GM21390 (cell line): ENCODE results near the gene TFRC.
"Not testable (repeated sequence)": the region's sequence is repeated elsewhere in the genome, so short reads cannot be mapped to it uniquely, and the experiment has no call there.

Experiments used
- ATAC-seq: cut with Tn5 transposase; IDR thresholded peaks from one replicate; pipeline ENCODE4 v1.9.1; 2021; ENCODE audit not compliant: unreplicated experiment

The TFRC gene

DNA sequence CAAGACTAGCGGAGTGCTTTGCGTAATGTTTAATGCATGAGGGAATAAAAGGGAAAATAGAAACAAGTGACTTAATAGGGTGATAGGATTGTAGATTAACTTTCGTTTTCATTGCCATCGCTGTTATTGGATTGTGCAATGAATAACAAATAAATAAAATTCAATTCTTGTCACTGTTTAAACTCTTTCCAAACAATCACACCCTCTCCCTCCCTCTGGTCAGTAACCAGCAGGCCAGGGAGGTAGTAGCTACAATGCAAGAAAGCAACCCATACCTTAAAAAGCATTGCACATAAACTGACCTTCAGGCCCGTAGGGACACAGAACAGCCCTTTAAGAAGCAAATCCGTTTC is 705 bp upstream of the TFRC start:
- no peak for ATAC-seq

DNA sequence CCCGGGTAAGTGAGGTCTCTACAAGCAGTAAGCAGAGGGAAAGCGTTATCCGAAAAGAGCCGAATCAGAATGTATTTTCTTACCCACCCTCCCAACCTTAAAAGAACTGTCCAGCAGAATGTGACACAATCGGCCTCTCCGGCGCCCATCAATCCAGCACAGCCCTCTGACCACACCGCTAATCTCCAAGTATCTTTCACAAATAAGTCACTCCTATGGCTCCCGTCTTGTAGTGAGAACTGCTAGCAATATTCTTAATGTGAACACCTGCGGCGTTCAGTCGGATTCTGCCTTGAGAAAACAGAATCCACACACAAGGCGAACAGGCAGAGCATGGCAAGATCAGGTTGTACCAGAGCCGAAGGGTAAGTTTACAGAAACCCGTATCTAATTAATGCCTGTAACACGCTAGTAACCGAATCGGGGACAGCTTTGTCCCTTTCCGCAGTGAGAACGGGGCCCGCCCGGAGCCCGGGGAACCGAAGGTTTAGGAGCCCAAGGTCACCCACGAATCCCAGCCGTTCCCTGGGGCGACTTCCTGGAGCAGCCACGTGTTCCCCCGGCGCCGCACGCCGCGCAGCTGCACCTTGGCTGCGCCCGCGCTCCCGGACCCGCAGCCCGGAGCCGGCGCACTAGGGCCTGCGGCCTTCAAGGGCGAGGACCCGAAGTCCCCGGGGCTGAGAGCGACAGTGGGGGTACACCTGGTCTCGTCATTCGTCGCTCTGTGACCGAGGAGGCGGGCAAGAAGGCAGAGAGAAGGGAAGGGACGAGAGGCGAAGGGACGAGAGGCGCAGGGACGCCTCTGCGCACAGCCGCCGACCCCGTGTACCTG is 672 bp downstream of the TFRC start:
- peak; percentile 35 for ATAC-seq

DNA sequence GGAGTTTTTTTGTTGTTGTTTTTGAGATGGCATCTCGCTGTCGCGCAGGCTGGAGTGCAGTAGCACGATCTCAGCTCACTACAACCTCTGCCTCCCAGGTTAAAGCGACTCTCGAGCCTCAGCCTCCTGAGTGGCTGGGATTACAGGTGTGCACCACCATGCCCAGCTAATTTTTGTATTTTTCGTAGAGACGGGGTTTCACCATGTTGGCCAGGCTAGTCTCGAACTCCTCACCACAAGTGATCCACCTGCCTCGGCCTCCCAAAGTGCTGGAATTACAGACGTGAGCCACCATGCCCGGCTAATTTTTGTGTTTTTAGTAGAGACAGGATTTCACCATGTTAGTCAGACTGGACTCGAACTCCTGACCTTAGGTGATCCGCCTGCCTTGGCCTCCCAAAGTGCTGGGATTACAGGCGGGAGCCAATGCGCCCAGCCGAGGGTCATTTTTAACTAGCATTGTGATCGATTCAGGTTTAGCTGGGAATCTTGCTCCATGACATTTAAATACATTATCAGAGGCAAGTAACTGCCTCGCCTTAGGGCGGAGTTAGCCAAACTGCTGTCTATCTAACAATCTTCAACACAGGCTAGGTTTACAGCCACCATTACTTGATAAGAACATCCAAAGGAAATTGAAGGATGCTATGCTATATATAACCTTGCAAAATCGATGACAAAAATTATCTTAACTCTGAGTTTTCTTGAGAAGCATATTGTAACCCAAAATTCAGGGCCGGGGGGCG is 1.6 kb downstream of the TFRC start:
- ATAC-seq, result not testable (repeated sequence)

DNA sequence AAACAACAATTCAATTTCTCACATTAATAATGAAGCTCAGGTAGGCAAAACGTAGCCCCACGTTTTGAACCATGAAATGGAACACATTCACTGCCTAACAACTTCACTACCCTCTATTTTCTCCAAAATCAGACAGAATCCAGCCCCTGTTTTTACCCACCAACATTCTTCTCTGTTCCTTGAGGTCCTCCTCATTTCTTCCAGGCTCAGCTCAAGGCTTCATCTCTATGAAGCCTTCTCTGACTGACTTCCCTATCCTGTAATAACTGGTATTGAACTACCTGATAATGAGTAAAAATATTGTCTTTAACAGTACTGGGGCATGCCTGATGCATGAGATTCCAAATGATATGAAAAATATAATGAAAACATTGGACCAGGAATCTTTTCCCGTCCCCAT is 2.2 kb downstream of the TFRC start:
- no peak for ATAC-seq

DNA sequence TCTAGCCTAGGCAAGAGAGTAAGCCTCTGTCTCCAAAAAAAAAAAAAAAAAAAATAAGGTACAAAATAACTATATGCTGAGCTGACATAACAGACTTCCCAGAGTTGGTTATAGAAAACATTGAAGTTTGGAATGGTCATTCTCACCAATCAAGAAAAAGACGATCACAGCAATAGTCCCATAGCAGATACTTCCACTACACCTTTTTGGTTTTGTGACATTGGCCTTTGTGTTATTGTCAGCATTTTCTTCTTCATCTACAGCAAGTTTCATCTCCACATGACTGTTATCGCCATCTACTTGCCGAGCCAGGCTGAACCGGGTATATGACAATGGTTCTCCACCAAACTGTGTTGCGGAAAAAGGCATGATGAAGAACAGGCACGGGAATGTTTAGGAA is 6.9 kb downstream of the TFRC start:
- ATAC-seq, result no peak

DNA sequence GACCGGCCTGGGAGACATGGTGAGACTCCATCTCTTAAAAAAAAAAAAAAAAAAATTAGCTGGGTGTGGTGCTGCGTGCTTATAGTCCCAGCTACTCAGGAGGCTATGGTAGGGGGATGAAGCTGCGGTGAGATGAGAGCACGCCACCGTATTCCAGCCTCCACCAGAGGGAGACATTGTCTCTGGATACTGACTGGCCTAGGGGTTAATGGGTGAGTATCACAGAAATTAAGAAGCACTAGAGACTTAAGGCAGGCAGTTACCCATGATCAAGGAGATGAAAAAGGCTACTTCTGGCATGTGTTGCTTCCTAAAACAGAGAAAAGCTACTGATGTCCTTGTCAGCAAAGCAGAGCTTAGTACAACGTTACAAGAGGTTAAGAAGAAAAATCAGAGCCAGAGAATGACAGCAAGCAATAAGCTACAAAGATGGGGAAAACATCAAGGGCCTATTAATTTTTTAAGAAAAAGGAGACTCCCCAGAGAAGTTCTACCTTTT is 8.6 kb downstream of the TFRC start:
- ATAC-seq, result no peak

DNA sequence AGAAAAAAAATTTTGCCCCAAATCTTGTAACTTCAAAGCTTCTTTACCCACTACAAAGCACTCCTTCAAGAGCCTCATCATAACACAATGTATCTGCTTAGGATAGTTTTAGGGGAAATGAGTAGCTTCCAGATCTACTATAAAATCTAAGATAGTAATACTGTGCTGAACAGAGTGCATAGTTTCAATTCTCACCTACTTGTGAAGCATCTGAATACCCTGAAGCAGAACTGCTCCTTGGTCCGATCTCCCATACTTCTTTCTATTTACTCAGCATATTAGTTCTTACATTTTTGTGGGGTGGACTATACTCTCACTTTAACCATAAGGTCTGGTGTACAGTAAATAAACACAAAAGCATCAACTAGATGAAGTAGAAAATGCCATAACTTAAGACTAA is 9.6 kb downstream of the TFRC start:
- no peak for ATAC-seq

DNA sequence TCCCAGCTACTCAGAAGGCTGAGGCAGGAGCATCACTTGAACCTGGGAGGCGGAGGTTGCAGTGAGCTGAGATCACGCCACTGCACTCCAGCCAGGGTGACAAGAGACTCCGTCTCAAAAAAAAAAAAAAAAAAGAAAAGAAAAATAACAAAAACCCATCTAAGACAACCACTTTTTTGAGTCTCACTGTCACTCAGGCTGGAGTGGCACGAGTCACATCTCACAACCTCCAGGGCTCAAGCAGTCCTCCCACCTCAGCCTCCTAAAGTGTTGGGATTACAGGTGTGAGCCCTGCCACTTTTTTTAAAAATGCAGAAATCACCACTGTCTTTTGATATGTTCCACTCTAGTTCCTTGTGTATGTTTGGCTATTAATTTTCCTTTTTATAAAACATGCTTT is 13.1 kb downstream of the TFRC start:
- ATAC-seq, result not testable (repeated sequence)

DNA sequence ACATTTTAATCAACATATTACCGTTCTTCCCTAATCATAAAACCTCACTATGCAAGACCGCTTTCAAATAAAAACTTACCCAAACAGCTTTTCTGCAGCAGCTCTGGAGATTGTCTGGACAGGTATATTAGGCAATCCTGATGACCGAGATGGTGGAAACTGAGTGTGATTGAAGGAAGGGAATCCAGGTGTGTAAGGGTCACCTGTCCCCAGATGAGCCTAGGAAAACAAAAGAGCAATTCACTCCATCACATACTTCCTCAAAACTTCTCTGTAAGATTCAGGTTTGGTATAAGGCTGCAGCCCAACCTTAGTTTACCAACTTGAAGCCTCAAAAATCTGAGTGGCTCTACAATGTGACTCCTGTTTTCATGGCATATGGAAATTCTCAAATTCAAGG is 14.5 kb downstream of the TFRC start:
- no peak for ATAC-seq

DNA sequence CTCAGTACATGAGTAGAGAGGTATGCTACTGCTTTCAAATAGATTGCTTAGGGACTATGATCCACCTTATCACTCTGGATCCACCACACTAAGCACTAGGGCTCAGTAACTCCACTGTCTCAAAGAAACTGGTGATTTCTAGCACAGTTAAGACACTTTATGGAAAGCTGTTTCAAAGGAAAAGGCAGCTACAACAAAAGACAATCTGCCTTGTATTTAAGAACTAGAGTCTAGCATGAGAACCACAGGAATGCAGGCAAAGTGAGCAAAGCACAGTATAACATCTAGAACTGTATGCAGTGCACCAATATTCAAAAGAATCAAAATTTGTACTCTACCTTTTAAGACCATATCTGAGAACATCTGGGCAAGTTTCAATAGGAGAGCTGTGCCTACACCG is 17.9 kb downstream of the TFRC start:
- no peak for ATAC-seq

DNA sequence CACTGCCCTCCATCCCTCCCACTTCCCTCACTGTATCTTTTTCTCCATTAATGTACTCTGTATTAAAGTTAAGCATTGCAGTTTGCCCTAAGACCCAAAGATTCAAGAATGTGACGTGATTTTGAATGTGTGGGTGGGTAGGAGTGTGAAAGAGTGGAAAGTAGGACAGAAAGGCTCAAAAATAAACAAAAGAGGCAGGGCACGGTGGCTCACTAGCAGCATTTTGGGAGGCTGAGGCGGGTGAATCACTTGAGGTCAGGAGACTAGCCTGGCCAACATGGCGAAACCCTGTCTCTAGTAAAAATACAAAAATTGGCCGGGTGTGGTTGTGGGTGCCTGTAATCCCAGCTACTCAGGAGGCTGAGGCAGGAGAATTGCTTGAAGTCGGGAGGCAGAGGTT is 18.4 kb downstream of the TFRC start:
- no peak for ATAC-seq

DNA sequence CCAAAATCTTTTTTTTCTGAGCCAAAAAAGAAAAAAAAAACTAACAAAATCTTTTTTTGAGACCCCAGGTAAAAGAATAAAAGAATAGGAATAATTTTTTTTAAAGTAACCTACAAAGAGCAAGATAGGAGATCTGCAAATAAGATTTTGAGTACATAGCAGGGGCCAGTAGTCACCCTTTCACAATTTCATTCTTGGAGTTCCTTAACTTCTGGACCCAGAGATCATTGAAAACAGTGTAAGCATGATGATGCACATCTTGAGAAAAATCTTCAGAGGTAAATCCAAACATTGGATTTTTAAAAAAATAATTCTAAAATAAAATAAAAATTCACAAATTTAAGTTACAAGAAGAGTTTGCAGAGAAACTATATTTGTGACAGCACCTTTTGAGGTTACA is 18.8 kb downstream of the TFRC start:
- no peak for ATAC-seq

DNA sequence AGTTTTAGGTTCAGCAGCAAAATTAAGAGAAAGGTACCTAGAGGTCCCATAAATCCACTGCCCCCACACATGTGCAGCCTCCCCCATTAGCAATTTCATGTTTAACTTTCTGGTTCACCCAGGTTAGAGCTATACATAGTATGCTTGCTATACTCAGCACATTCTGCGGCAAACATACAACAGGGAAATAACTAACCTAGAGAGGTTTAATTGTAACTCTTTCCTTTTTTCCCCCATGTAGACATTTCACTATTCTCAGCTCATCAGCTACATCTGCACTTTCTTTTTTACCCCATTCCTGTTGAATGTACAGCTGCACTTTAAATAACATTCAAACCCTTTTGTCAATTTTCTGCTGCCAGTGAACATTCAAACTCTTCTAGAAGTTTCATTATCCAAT is 21.1 kb downstream of the TFRC start:
- ATAC-seq, result no peak

DNA sequence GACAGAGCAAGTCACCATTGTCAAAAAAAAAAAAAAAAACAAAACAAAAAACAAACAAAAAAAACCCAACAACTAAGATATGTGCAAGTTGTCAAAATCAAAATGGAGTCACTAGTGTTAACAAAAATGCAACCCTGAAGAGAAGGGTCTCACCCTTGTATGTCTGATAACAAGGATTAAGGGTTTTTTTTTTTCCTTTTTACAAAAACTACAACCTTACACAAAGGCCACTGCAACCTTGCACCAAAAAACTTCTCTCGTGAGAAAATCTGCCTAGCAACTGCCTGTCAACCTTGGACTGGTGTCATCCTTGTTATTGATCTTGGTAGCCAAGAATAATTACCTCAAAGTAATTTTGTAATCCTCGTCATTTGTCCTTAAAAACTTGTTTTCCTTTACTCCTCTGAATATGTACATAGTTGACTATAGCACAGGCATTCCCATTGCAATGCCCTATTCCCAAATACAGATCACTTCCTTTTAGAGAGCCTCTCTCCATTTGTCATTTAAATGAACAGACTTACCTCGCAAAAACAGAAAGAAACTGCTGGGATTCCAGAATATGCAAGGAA is 24.0 kb downstream of the TFRC start:
- no peak for ATAC-seq

DNA sequence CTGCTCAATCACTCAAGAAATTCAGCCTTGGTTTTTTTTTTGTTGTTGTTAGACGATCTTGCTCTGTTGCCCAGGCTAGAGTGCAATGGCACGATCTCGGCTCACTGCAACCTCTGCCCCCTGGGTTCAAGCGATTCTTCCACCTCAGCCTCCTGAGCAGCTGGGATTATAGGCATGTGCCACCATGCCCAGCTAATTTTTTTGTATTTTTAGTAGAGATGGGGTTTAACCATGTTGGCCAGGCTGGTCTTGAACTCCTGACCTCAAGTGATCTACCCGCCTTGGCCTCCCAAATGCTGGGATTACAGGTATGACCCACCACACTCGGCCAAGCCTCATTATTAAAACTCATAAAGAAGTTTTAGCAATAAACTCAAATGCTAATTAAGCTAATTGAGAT is 25.5 kb downstream of the TFRC start:
- ATAC-seq, result not testable (repeated sequence)

DNA sequence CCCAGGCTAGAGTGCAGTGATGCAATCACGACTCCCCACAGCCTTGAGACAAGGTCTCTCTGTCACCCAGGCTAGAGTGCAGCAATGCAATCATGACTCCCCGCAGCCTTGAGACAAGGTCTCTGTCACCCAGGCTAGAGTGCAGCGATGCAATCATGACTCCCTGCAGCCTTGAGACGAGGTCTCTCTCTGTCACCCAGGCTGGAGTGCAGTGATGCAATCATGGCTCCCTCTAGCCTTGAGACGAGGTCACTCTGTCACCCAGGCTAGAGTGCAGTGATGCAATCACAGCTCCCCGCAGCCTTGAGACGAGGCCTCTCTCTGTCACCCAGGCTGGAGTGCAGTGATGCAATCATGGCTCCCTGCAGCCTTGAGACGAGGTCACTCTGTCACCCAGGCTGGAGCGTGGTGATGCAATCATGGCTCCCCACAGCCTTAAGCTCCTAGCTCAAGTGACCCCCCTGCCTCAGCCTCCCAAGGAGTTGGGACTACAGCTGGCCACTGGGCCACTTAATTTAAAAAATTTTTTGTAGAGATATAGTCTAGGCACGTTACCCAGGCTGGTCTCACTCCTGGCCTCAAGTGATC is 26.1 kb downstream of the TFRC start:
- ATAC-seq, result no peak

DNA sequence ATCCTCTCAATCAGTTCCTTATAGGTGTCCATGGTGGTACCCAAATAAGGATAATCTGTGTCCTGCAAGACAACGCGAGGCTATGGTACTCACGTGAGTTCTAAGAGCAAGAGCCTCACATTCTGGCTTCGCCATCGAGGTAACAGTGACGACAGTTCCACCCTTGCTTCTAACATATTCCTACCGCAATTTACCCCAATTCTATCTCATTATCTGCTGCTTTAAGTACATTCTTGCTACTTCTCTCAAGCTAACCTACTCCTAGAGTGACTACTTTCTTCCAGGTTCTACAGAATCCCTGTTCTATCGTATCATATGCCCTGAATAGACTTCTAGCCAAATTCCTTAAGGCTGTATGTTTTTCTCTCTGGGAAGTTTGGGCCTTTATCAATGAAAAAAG is 26.6 kb downstream of the TFRC start:
- no peak for ATAC-seq

DNA sequence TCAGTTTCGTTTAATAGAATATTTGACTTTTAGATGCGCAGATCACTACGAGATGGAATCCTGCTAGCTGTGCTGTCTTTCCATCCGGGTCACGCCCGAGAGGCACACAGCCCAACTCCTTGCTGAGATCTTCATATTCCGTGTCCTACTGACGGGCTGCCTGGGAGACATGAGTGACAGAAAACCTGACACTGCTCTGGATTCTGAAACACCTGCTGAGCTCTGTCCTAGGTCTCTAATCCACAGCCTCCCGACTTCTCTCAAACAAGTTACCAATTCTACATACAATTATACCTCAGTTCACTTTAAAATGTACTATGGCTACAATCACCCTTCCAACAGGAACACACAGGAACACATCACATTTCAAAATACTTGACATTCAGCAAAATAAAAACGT is 27.2 kb downstream of the TFRC start:
- no peak for ATAC-seq

DNA sequence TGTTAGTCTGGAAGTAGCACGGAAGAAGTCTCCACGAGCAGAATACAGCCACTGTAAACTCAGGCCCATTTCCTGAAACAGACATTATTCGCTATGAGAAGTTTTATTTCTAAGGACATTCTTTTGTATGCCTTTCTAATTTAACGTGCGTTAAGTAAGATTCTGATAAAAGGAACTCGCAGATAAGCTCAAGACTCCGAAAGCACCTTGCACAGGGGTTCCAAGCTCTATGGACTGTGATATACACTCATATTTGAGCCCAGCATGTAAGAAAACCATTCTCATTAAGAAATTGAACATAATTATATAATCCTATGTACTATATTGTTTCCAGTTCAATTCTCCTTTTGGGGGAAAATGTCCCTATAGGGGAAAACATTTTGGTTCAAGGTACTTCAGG is 28.4 kb downstream of the TFRC start:
- no peak for ATAC-seq

DNA sequence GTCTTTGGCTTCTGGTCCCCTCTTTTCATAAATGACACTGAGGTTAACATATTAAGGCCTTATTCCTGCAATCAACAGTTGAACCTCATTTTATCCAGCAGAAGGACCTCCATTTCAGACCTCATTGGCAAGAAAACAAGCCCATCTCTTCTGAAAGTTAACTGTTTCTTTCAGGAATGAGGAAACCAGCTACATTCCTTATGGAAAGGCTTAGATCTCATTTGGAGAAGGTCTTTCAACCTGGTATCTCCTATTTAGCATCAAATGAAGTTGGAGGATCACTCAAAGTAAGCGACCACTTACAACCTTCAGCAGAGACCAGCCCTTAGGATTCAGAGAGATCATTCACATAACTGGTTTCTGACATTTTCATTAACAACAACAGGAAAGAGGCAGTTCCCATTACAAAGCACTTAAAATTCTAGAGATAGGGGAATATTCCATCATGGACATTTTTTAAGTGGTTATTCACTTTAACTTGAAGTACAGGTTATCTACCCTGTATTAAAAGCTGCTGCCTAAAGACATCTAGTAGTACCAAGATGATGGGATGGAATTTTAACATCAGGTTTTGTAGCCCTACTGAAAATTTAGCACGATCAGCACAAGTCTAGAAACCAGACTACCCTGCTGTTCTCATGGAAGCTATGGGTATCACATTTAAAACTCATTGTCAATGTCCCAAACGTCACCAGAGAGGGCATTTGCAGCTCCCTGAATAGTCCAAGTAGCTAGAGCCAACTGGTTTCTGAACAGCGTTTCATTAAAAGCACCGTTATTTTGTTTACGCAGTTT is 30.4 kb downstream of the TFRC start:
- no peak for ATAC-seq

DNA sequence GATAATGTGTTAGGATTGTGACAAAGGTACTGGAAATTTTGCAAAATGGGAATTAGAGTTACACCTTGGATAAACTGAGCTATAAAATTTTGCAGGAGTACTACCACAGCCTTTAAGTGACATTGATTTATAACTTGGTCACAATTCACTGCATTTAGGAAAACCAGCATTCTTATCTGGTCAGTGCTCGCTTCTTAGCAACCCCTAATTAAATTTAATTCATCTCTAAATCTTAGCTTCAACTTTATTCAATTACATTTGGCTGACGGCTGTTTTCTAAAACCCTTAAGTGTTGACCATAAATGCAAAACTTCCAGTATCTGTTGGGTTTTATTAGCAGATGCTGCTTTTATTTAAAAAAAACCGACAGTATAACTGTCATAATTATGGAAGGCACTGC is 31.3 kb downstream of the TFRC start:
- no peak for ATAC-seq
